Measurements from ENCODE around the gene SH3RF2.
"Not testable (repeated sequence)": the region's sequence is repeated elsewhere in the genome, so short reads cannot be mapped to it uniquely, and the experiment has no call there.

The SH3RF2 gene

GRCh38 chr5:146005723-146006122, 69.3 kb downstream of the SH3RF2 start:
- DNase-seq (ENCODE audit: low read depth) = no peak

- DNase-seq (ENCODE audit: low read depth) = no peak
These were observed 70.3 kb downstream of the SH3RF2 start for GRCh38 chr5:146006470-146007190.

DNA sequence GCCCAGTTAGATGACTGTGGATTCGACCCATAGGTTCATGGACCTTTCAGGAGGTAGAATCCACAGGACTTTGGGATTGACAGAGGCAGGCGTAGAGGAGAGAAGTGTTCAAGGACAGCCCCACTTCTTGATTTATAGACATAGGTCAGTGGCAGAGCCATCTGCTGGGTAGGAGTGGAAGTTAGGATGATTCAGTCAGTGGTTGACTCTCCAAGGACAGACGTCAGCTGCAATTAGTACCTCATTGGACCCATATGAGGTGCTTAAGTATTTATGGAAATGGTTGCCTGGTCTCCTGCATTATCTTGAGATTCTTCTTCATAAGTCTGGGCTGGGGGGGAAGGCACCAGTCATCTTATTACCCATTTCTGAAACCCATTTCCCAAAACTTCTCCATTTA, 70.9 kb downstream of the SH3RF2 start:
- no peak for DNase-seq (ENCODE audit: low read depth)

GRCh38 chr5:146007989-146008388, 71.6 kb downstream of the SH3RF2 start:
- no peak for DNase-seq (ENCODE audit: low read depth)

DNA sequence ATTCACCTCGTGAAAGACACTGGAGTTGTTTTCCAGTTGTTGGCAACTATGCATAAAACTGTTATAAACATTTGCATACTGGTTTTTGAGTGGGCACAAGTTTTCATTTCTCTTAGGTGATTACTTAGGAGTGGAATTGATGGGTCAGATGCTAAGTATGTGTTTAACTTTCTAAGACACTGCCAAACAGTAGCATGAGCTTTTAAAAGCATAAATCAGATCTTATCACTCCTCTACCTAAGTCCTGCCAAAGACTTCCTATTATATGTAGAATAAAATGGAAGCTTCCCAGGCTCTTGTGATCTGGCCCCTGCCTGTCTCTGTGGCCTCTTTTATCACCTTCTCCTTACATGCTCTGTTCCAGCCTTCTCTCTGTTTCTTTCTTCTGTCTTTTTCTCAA, 72.6 kb downstream of the SH3RF2 start:
- DNase-seq (ENCODE audit: low read depth) = no peak

GRCh38 chr5:146010447-146010846, 74.1 kb downstream of the SH3RF2 start:
- DNase-seq (ENCODE audit: low read depth) = not testable (repeated sequence)

DNA sequence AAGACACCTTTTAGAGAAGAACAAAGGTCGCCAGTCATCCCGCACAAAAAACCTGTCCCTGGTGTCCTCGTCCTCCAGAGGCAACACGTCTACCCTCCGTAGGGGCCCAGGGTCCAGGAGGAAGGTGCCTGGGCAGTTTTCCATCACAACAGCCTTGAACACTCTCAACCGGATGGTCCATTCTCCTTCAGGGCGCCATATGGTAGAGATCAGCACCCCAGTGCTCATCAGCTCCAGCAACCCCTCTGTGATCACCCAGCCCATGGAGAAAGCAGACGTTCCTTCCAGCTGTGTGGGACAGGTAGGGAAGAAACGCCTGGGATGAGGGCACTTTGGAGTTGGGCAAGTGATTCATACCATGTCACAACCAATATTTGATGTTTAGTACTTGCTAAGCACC, 77.4 kb downstream of the SH3RF2 start:
- DNase-seq (ENCODE audit: low read depth) = no peak

DNA sequence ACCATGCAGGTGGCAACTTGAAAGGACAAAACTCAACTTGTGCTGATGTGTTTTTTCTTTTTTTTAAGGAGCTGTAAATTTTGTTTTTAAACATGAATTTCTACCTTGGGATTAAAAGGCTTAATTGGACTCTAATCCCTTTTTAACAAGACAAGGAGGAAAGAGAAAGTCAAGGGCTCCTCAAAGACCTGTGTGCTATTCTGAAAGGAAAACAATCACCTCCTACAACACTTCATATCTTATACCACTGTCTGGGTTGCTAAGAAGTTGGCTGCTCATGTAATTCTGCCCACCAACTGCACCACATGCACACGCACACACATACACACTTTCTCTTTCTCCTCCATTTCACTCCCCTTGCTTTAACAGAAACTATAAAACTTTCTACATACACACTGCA, 78.6 kb downstream of the SH3RF2 start:
- no peak for DNase-seq (ENCODE audit: low read depth)

- DNase-seq (ENCODE audit: low read depth) = no peak
These were observed 80.5 kb downstream of the SH3RF2 start for GRCh38 chr5:146016764-146017484.

GRCh38 chr5:146018514-146019375, 82.4 kb downstream of the SH3RF2 start:
- no peak for DNase-seq (ENCODE audit: low read depth)

- DNase-seq (ENCODE audit: low read depth) = no peak
These were observed 83.7 kb downstream of the SH3RF2 start for GRCh38 chr5:146020100-146020499.

GRCh38 chr5:146024034-146024433, 87.7 kb downstream of the SH3RF2 start:
- DNase-seq (ENCODE audit: low read depth) = no peak

GRCh38 chr5:146025114-146025680, 88.8 kb downstream of the SH3RF2 start:
- DNase-seq (ENCODE audit: low read depth) = no peak

DNA sequence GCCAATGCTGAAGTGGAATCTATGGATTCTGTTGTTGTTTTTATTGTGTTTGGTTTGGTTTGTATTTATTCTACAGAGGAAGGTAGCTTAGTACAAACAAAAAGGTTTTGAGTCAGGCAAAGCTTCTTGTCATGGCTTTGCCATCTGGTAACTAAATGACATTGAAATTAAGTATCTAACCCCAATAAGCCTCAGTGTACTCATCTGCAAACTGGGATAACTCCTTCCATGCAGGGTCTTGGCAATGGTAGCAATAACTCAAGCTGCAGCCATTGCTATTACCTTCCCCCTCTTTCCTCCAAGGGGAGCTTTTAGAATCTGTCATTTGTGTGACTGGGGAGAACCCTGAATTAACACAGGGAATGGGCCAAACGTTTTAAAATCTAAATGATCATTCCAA, 89.3 kb downstream of the SH3RF2 start:
- DNase-seq (ENCODE audit: low read depth) = no peak

DNA sequence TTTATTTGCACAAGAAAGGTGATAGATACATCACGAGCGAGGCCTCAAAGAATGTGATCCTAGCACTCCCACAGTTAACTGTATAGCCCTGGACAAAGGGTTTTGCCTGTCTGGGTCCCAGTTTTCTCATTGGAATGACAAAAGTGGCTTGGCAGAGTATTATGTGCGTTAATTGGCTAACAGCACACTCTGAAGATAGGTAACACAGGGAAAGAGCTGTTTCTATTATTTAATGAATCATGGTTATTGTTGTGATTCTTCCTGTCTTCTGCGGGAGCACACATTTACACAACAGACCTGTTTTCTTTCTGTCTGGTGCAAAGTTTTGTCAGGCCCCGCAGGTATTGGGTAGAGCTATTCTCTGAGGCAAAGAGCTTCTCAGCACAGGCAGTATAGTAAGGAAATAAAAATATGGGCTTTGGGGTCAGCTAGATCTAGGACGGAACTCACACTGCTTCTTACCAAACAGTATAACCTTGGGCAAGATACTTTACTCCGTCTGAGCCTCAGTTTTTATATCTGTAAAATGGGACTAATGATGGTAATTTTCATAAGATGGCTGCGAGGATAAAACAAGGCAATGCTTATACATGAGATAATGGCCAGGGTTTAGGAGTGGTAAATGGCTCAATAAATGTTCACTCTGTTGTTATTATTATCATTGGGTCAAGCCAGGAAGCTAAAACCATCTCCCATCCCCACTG, 90.1 kb downstream of the SH3RF2 start:
- no peak for DNase-seq (ENCODE audit: low read depth)

GRCh38 chr5:146027751-146028150, 91.4 kb downstream of the SH3RF2 start:
- DNase-seq (ENCODE audit: low read depth) = no peak

DNA sequence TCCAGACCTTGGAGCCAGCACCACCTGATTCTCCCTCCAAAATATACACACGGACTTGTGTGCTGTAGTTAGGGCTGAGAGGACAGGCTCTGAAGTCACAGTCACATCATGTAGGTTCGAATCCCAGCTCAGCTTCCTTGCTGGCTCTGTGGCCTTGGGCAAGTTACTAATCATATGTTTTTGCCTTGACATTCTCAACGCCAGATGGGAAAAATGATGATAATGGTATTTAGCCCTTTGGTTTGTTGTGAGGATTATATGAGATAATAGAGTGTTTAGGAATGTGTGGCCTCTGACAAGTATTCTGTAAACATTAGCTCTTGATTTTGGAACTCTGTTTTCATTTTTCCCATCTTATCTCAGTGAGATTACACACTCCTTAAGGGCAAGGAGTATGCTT, 96.5 kb downstream of the SH3RF2 start:
- DNase-seq (ENCODE audit: low read depth) = no peak

DNA sequence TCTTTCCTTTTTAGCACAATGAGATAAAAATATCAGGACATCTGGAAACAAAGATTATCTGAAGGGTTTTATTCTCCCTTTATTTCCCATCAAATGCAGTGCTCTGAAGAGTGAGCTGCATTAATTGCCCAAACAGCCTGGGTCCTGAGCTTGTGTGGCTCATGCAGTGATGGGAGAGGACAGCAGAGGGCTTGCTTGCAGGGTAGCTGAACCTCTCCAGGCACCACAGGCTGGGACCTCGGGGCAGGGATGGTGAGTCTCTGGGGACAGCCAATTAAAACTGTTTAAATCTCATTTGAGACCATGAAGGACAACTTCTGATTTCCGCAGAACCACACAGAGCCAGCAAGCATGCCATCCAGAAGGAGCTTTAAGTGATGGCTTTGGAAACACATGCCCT, 97.7 kb downstream of the SH3RF2 start:
- no peak for DNase-seq (ENCODE audit: low read depth)

- DNase-seq (ENCODE audit: low read depth) = no peak
These were observed 98.2 kb downstream of the SH3RF2 start for GRCh38 chr5:146034605-146035004.

- no peak for DNase-seq (ENCODE audit: low read depth)
These were observed 103.0 kb downstream of the SH3RF2 start for GRCh38 chr5:146039420-146039819.

- no peak for DNase-seq (ENCODE audit: low read depth)
These were observed 104.1 kb downstream of the SH3RF2 start for GRCh38 chr5:146040527-146040926.
